Keratinocyte (primary cell): ENCODE results near the gene FBXW7. TPM values are rescaled to one million over a fixed set of nuclear protein-coding genes. Genes with fewer than 3 reads are reported as not detected.
A peak's percentile ranks its signal among the peaks of the same experiment; 100 is the strongest.

ENCODE experiments used
- DNase-seq: peaks from one replicate; pipeline ENCODE4 v3.0.0-alpha.2; 2011; ENCODE audit warnings: low read depth, missing footprints, low spot score
- FAIRE-seq: peaks from 2 replicates; lab custom pipeline; 2011; peaks lifted over from hg19 to GRCh38; lab: Jason Lieb, UNC
- H2AFZ ChIP-seq: 2 replicates; pipeline ENCODE4 v1.6.0; 2012; ENCODE audit warnings: low read length, control low read depth, inconsistent platforms; ENCODE audit not compliant: control insufficient read depth
- H3K27ac ChIP-seq: 2 replicates; pipeline ENCODE4 v1.5.1; 2011; ENCODE audit warnings: low read length; ENCODE audit not compliant: control insufficient read depth, insufficient read depth
- H3K27me3 ChIP-seq: 3 replicates; pipeline ENCODE4 v1.6.0; 2011; ENCODE audit warnings: low read length; ENCODE audit not compliant: control insufficient read depth, insufficient read depth; ENCODE audit errors: extremely low read depth
- H3K36me3 ChIP-seq, 2 experiments: 2 replicates in 1 of 2; 3 replicates in 1 of 2; pipeline ENCODE4 v1.5.1; 2011; ENCODE audit warnings: low read length in 2 of 2, mild to moderate bottlenecking in 1 of 2; ENCODE audit not compliant: control insufficient read depth in 2 of 2, insufficient read depth in 2 of 2; ENCODE audit errors: extremely low read depth in 1 of 2
- H3K4me1 ChIP-seq: 3 replicates; pipeline ENCODE4 v1.5.1; 2011; ENCODE audit warnings: low read length; ENCODE audit not compliant: control insufficient read depth, insufficient read depth; ENCODE audit errors: extremely low read depth
- H3K4me2 ChIP-seq: 3 replicates; pipeline ENCODE4 v1.6.0; 2011; ENCODE audit warnings: low read depth, low read length; ENCODE audit not compliant: control insufficient read depth, insufficient read depth; ENCODE audit errors: extremely low read depth
- H3K4me3 ChIP-seq, 3 experiments: fragments of 200-600 bp in 1 of 3; sonication (generic) in 1 of 3; 2 replicates in 2 of 3; 3 replicates in 1 of 3; pipeline ENCODE4 v1.5.1; 2011 to 2016; ENCODE audit warnings: low read length in 3 of 3, mild to moderate bottlenecking in 3 of 3, control low read depth in 2 of 3, inconsistent platforms in 1 of 3, low read depth in 1 of 3, mixed read lengths in 1 of 3, mixed run types in 1 of 3, moderate library complexity in 1 of 3; ENCODE audit not compliant: control insufficient read depth in 2 of 3, insufficient read depth in 2 of 3; ENCODE audit errors: extremely low read depth in 1 of 3
- H3K79me2 ChIP-seq: 2 replicates; pipeline ENCODE4 v1.6.0; 2012; ENCODE audit warnings: low read length; ENCODE audit not compliant: control insufficient read depth, insufficient read depth
- H3K9ac ChIP-seq: 3 replicates; pipeline ENCODE4 v1.6.0; 2011; ENCODE audit warnings: low read length; ENCODE audit not compliant: control insufficient read depth, insufficient read depth; ENCODE audit errors: extremely low read depth
- H3K9me1 ChIP-seq: 3 replicates; pipeline ENCODE4 v1.6.0; 2011; ENCODE audit warnings: low read length; ENCODE audit not compliant: control insufficient read depth, insufficient read depth; ENCODE audit errors: extremely low read depth
- H3K9me3 ChIP-seq: 2 replicates; pipeline ENCODE4 v1.5.1; 2012; ENCODE audit warnings: low read depth, low read length; ENCODE audit not compliant: control insufficient read depth
- H4K20me1 ChIP-seq: 3 replicates; pipeline ENCODE4 v1.6.0; 2011; ENCODE audit warnings: low read length; ENCODE audit not compliant: control insufficient read depth, insufficient read depth; ENCODE audit errors: extremely low read depth
- CTCF ChIP-seq, 3 experiments: IDR thresholded peaks in 1 of 3; conservative IDR thresholded peaks in 1 of 3; optimal IDR thresholded peaks in 1 of 3; 2 replicates in 2 of 3; 3 replicates in 1 of 3; pipeline versions ENCODE3 to v1.5.1; 2011; ENCODE audit warnings: low read length in 3 of 3, mild to moderate bottlenecking in 3 of 3, moderate library complexity in 2 of 3, control low read depth in 1 of 3, inconsistent platforms in 1 of 3; ENCODE audit not compliant: insufficient read depth in 2 of 3; ENCODE audit errors: extremely low read depth in 1 of 3
- EZH2 ChIP-seq: IDR thresholded peaks from one replicate; pipeline ENCODE4 v1.6.1; 2012; ENCODE audit warnings: inconsistent platforms, mild to moderate bottlenecking, low read length, moderate library complexity
- dilution Hi-C: fragments of 300-500 bp; cut with MboI; formaldehyde crosslinking; loops from one replicate; pipeline ENCODE4 v1.7.0; 2020; ENCODE audit warnings: low sequenced_read_pairs; ENCODE audit not compliant: extremely low pct_ligation_motif_present
- polyA plus RNA-seq, 5 experiments: library from polyadenylated mRNA; depleted of rRNA in 3 of 5; stranded (reverse) in 3 of 5; stranded (forward) in 1 of 5; unstranded in 1 of 5; fragments of >200 nt; gene quantifications; 1 replicate in 1 of 5; 2 replicates in 3 of 5; 3 replicates in 1 of 5; pipeline versions ENCODE4 v1.2.1 to v1.2.3, GENCODE V29; 2011 to 2012; ENCODE audit warnings: missing spikeins in 2 of 5, low read depth in 1 of 5, low replicate concordance in 1 of 5

Gene FBXW7
- polyA plus RNA-seq, 1 donor (not counting 4 experiments of a cell fraction or from before 2014, with no cell fraction given), result 39.6 TPM

DNA sequence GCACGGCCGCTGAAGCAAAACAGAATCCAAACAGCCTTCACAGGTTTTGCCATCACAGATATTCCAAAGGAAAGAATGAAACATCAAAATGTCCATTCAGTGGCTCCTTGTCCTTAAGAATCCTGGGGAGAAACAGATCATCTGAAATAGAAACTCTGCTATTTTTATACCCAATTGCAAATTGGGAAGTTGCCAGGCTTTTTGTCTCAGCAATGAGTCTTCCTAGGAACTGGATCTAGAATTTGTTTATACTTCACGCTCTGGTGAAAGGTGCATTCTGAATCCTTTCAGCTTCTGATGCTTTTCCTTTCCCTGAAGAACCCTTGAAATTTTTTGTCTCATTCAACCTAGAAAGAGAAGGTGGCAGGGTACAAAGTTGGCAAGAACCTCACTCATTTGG, 218.9 kb downstream of the FBXW7 start:
- dilution Hi-C loops, result no loop called here
- Histone ChIP-seq H3K9ac (no peak overlapping the region), H3K4me3 (no peak overlapping the region), H3K79me2 (no peaks in the 10 kb centered on the region), H3K9me3 (no peaks in the 10 kb centered on the region), H4K20me1 (no peaks in the 10 kb centered on the region), H3K36me3 (peaks cover 2 to 4% of the 10 kb centered on the region in 2 experiments), H3K27me3 (no peaks in the 10 kb centered on the region), H3K4me2 (no peak overlapping the region), H3K4me1 (no peaks in the 10 kb centered on the region), H3K27ac (no peak overlapping the region), H3K9me1 (no peaks in the 10 kb centered on the region), H2AFZ (no peak overlapping the region)
- FAIRE-seq, result no peak
- TF ChIP-seq CTCF (optimal IDR thresholded peaks at IDR 0.05 in 1 of 3, IDR thresholded peaks at IDR 0.05 in 1 of 3, conservative IDR thresholded peaks at IDR 0.05 in 1 of 3; ENCODE audit: extremely low read depth in 1 of 3, insufficient read depth in 2 of 3, low read length in 3 of 3) (no peak), EZH2 (no peak)
- DNase-seq, result no peak

GRCh38 chr4:152310257-152310656, 225.6 kb downstream of the FBXW7 start:
- dilution Hi-C loops, result no loop called here
- no peak overlapping the region for H3K27ac ChIP-seq
- peaks cover 15% of the 10 kb centered on the region for H3K4me1 ChIP-seq
- FAIRE-seq (peak; percentile 97), DNase-seq (no peak)
- no peaks in the 10 kb centered on the region for H3K9me3 ChIP-seq
- no peak overlapping the region for H2AFZ ChIP-seq
- H4K20me1 ChIP-seq, result no peaks in the 10 kb centered on the region
- H3K4me3 ChIP-seq, result peak overlapping the region in 1 of 3 experiments; percentile 9
- TF ChIP-seq EZH2, result no peak
- no peak for TF ChIP-seq CTCF (optimal IDR thresholded peaks at IDR 0.05 in 1 of 3, IDR thresholded peaks at IDR 0.05 in 1 of 3, conservative IDR thresholded peaks at IDR 0.05 in 1 of 3; ENCODE audit: extremely low read depth in 1 of 3, insufficient read depth in 2 of 3, low read length in 3 of 3)
- H3K79me2 ChIP-seq, result no peaks in the 10 kb centered on the region
- no peaks in the 10 kb centered on the region for H3K36me3 ChIP-seq
- peak overlapping the region; percentile 52 for H3K4me2 ChIP-seq
- no peaks in the 10 kb centered on the region for H3K27me3 ChIP-seq
- H3K9ac ChIP-seq, result no peak overlapping the region
- no peaks in the 10 kb centered on the region for H3K9me1 ChIP-seq
